Neural cell (in vitro differentiated cells): ENCODE results near the gene FIBCD1. TPM values are rescaled to one million over a fixed set of nuclear protein-coding genes. Genes with fewer than 3 reads are reported as not detected.

Source experiments
- H2AFZ ChIP-seq: fragments of 200-600, 300-800 bp; sonication (generic), shearing (Covaris generic); 2 replicates; pipeline ENCODE4 v1.6.0; 2014; ENCODE audit warnings: low read depth, mild to moderate bottlenecking, antibody characterized with exemption, low read length, moderate library complexity
- H3F3A ChIP-seq: fragments of 200-600 bp; shearing (Covaris generic); 2 replicates; pipeline ENCODE4 v1.6.1; 2016; ENCODE audit warnings: mild to moderate bottlenecking, moderate library complexity, mixed read lengths, antibody characterized with exemption, low read length; ENCODE audit not compliant: insufficient read depth, poor library complexity, severe bottlenecking
- H3K27ac ChIP-seq: fragments of 200-600, 300-800 bp; sonication (generic), shearing (Covaris generic); 2 replicates; pipeline ENCODE4 v1.5.1; 2014; ENCODE audit warnings: mild to moderate bottlenecking, low read length, moderate library complexity
- H3K27me3 ChIP-seq: fragments of 300-800, 200-600 bp; sonication (generic), shearing (Covaris generic); 2 replicates; pipeline ENCODE4 v1.6.0; 2014; ENCODE audit warnings: mild to moderate bottlenecking, low read depth, low read length, moderate library complexity; ENCODE audit not compliant: insufficient read depth
- H3K36me3 ChIP-seq: fragments of 300-800, 200-600 bp; sonication (generic), shearing (Covaris generic); 2 replicates; pipeline ENCODE4 v1.5.1; 2014; ENCODE audit warnings: mild to moderate bottlenecking, antibody characterized with exemption, low read length, moderate library complexity; ENCODE audit not compliant: insufficient read depth
- H3K4me2 ChIP-seq: fragments of 300-800, 200-600 bp; sonication (generic), shearing (Covaris generic); 2 replicates; pipeline ENCODE4 v1.6.0; 2014; ENCODE audit warnings: mild to moderate bottlenecking, low read length
- H3K4me3 ChIP-seq: fragments of 300-800, 200-600 bp; sonication (generic), shearing (Covaris generic); 2 replicates; pipeline ENCODE4 v1.5.1; 2014; ENCODE audit warnings: mild to moderate bottlenecking, low read length, moderate library complexity
- H3K79me2 ChIP-seq: fragments of 200-600 bp; shearing (Covaris generic); replicated peaks from 2 replicates; pipeline ENCODE4 v1.6.0; 2014; ENCODE audit warnings: mild to moderate bottlenecking, low read length, moderate library complexity; ENCODE audit not compliant: insufficient read depth
- H3K9ac ChIP-seq: fragments of 300-800, 200-600 bp; sonication (generic), shearing (Covaris generic); 2 replicates; pipeline ENCODE4 v1.6.1; 2016; ENCODE audit warnings: mild to moderate bottlenecking, low read length, mixed read lengths
- H3K9me2 ChIP-seq: fragments of 200-600 bp; shearing (Covaris generic); 2 replicates; pipeline ENCODE4 v1.6.1; 2016; ENCODE audit warnings: mild to moderate bottlenecking, low read length, mixed read lengths; ENCODE audit not compliant: insufficient read depth
- H3K9me3 ChIP-seq: fragments of 200-600, 300-800 bp; sonication (generic), shearing (Covaris generic); 2 replicates; pipeline ENCODE4 v1.6.1; 2016; ENCODE audit warnings: mild to moderate bottlenecking, mixed run types, low read length, moderate library complexity, mixed read lengths
- H4K20me1 ChIP-seq: fragments of 200-600 bp; shearing (Covaris generic); 2 replicates; pipeline ENCODE4 v1.6.1; 2016; ENCODE audit warnings: mild to moderate bottlenecking, mixed run types; ENCODE audit not compliant: insufficient read depth
- EP300 ChIP-seq: fragments of 450-650 bp; conservative IDR thresholded peaks from 2 replicates; pipeline ENCODE4 v1.6.1; 2014; ENCODE audit warnings: antibody characterized with exemption, mild to moderate bottlenecking, moderate library complexity; ENCODE audit not compliant: poor library complexity, severe bottlenecking
- EZH2 ChIP-seq: fragments of 200-600, 300-800 bp; shearing (Covaris generic), sonication (generic); IDR thresholded peaks from 2 replicates; pipeline ENCODE4 v1.6.1; 2014; ENCODE audit warnings: antibody characterized with exemption, low read length, borderline replicate concordance, mild to moderate bottlenecking; ENCODE audit not compliant: insufficient read depth, poor library complexity, severe bottlenecking
- MXI1 ChIP-seq: fragments of 450-650 bp; conservative IDR thresholded peaks from 2 replicates; pipeline ENCODE4 v1.6.1; 2014; ENCODE audit warnings: antibody characterized with exemption, mild to moderate bottlenecking; ENCODE audit not compliant: poor library complexity, severe bottlenecking
- POLR2AphosphoS5 ChIP-seq: IDR thresholded peaks from 2 replicates; pipeline ENCODE4 v1.6.1; 2012
- RAD21 ChIP-seq: fragments of 450-650 bp; conservative IDR thresholded peaks from 2 replicates; pipeline ENCODE4 v1.6.1; 2014; ENCODE audit warnings: antibody characterized with exemption, mild to moderate bottlenecking, moderate library complexity
- SMC3 ChIP-seq: fragments of 450-650 bp; conservative IDR thresholded peaks from 2 replicates; pipeline ENCODE4 v1.6.1; 2014; ENCODE audit warnings: antibody characterized with exemption, mild to moderate bottlenecking, moderate library complexity; ENCODE audit not compliant: poor library complexity
- TAF1 ChIP-seq: IDR thresholded peaks from 2 replicates; pipeline ENCODE4 v1.6.1; 2012; ENCODE audit warnings: low read depth
- polyA plus RNA-seq: library from polyadenylated mRNA; depleted of rRNA; stranded (reverse); fragments of >200 nt; gene quantifications from 2 replicates; pipeline ENCODE4 v1.2.3, GENCODE V29; 2014
- TF ChIP-seq, protein P1 (sequence below): fragments of 450-650 bp; IDR thresholded peaks from 2 replicates; pipeline ENCODE4 v1.5.1; 2014; ENCODE audit warnings: antibody characterized with exemption, mild to moderate bottlenecking, moderate library complexity; ENCODE audit not compliant: poor library complexity, severe bottlenecking
- TF ChIP-seq, protein P2 (sequence below): IDR thresholded peaks from 2 replicates; pipeline ENCODE4 v1.6.1; 2012; ENCODE audit warnings: borderline replicate concordance

FIBCD1 gene
- polyA plus RNA-seq, 1 donor from 2014 or later = 2.7 TPM

DNA sequence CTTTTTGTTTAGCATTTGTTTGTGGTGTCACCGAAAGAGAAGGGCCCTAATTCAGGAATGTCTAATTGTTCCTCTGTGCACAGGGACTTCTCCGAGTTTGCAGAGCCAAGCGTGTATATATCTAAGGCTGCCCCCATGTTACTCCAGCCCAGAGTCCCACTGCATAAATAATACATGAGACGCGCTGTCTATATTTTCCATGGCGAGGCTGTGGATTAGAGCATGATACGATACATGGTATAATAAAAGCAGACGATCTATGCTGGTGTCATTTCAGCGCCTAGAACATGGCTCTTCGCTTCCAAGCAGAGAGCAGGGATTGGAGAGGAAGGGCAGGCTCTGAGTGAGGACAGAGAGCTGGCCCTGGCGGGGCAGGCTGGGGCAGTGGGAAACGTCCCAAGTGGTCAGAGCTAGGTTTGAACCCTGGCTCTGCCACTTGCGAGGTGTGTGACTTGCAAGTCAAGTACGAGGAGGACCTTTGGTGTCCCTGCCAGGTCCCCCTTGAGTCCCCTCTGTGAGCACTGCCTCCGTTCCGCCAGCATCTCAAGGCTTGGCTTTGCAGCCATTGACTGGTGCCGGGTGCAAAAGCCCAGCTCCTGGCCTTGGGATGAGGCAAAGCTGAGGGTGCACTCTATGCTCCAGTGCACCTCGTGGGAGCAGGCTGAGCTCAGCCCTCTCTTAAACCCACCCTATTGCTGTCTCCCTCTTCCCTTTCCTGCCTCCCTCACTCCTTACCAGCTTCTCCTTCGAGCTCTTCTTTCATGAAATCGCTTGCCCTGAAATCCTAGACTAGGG, 40.7 kb upstream of the FIBCD1 start:
- Histone ChIP-seq H3K79me2 (no peaks in the 10 kb centered on the region), H3K9ac (no peak overlapping the region), H3K36me3 (no peaks in the 10 kb centered on the region), H3K4me2 (no peak overlapping the region), H3K27ac (no peak overlapping the region), H4K20me1 (no peaks in the 10 kb centered on the region), H3F3A (no peaks in the 10 kb centered on the region), H3K4me3 (no peak overlapping the region), H2AFZ (no peak overlapping the region), H3K9me3 (no peaks in the 10 kb centered on the region), H3K27me3 (no peaks in the 10 kb centered on the region), H3K9me2 (no peaks in the 10 kb centered on the region)
- TF ChIP-seq, protein P1, sequence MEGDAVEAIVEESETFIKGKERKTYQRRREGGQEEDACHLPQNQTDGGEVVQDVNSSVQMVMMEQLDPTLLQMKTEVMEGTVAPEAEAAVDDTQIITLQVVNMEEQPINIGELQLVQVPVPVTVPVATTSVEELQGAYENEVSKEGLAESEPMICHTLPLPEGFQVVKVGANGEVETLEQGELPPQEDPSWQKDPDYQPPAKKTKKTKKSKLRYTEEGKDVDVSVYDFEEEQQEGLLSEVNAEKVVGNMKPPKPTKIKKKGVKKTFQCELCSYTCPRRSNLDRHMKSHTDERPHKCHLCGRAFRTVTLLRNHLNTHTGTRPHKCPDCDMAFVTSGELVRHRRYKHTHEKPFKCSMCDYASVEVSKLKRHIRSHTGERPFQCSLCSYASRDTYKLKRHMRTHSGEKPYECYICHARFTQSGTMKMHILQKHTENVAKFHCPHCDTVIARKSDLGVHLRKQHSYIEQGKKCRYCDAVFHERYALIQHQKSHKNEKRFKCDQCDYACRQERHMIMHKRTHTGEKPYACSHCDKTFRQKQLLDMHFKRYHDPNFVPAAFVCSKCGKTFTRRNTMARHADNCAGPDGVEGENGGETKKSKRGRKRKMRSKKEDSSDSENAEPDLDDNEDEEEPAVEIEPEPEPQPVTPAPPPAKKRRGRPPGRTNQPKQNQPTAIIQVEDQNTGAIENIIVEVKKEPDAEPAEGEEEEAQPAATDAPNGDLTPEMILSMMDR = no peak
- TF ChIP-seq TAF1 (no peak), SMC3 (no peak), POLR2AphosphoS5 (no peak), MXI1 (no peak), RAD21 (no peak), EP300 (no peak), EZH2 (no peak)
- TF ChIP-seq, protein P2, sequence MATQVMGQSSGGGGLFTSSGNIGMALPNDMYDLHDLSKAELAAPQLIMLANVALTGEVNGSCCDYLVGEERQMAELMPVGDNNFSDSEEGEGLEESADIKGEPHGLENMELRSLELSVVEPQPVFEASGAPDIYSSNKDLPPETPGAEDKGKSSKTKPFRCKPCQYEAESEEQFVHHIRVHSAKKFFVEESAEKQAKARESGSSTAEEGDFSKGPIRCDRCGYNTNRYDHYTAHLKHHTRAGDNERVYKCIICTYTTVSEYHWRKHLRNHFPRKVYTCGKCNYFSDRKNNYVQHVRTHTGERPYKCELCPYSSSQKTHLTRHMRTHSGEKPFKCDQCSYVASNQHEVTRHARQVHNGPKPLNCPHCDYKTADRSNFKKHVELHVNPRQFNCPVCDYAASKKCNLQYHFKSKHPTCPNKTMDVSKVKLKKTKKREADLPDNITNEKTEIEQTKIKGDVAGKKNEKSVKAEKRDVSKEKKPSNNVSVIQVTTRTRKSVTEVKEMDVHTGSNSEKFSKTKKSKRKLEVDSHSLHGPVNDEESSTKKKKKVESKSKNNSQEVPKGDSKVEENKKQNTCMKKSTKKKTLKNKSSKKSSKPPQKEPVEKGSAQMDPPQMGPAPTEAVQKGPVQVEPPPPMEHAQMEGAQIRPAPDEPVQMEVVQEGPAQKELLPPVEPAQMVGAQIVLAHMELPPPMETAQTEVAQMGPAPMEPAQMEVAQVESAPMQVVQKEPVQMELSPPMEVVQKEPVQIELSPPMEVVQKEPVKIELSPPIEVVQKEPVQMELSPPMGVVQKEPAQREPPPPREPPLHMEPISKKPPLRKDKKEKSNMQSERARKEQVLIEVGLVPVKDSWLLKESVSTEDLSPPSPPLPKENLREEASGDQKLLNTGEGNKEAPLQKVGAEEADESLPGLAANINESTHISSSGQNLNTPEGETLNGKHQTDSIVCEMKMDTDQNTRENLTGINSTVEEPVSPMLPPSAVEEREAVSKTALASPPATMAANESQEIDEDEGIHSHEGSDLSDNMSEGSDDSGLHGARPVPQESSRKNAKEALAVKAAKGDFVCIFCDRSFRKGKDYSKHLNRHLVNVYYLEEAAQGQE = no peak

DNA sequence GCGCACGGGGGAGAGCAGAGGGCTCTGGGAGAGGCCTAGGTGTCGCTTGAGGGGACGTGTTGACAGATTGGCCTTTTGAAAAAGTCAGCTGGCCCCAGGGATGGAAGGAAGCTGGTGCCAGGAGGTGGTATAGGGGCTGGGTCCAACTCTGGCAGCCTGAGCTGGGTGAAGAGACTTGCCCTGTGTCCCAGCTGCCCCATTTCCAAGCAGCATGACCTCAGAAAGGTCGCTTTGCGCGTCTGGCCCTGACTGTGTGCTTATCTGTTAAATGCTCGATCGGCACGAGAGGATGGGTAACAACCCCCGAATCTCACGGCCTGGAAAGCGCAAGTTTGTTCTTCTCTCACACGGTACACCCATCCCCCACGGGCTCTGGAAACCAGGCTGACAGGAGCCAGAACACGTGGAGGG, 38.8 kb upstream of the FIBCD1 start:
- H3K9me2 ChIP-seq = no peaks in the 10 kb centered on the region
- H4K20me1 ChIP-seq = no peaks in the 10 kb centered on the region
- no peak overlapping the region for H2AFZ ChIP-seq
- H3K27me3 ChIP-seq = no peaks in the 10 kb centered on the region
- H3K9ac ChIP-seq = no peak overlapping the region
- TF ChIP-seq, protein P2 = no peak
- TF ChIP-seq MXI1 (no peak), POLR2AphosphoS5 (no peak), SMC3 (no peak), EZH2 (no peak), RAD21 (no peak)
- no peaks in the 10 kb centered on the region for H3F3A ChIP-seq
- no peaks in the 10 kb centered on the region for H3K79me2 ChIP-seq
- no peaks in the 10 kb centered on the region for H3K9me3 ChIP-seq
- no peaks in the 10 kb centered on the region for H3K36me3 ChIP-seq
- H3K4me2 ChIP-seq = no peak overlapping the region
- no peak overlapping the region for H3K4me3 ChIP-seq
- H3K27ac ChIP-seq = no peak overlapping the region
